Stimulated activated CD4-positive, alpha-beta T cell treated with anti-CD3 and anti-CD28 coated beads, TNF-alpha, amount 100 ng/mL, for 1 hour (primary cell): ENCODE measurements around the gene GPR31.
"Not testable (repeated sequence)": the region's sequence is repeated elsewhere in the genome, so short reads cannot be mapped to it uniquely, and the experiment has no call there.

Source experiments
- DNase-seq, 3 donors: peaks; one replicate each; pipeline ENCODE4 v3.0.0-alpha.2; 2020; ENCODE audit warnings: low read depth in 3 of 3, low spot score in 1 of 3

GPR31 gene

GRCh38 chr6:167157863-167158262 is at the start of gene GPR31:
GPR31 (minus strand) TSS chr6:167157980; CDS start chr6:167157831, 149 bp downstream.
- no peak for DNase-seq

GRCh38 chr6:167207527-167207926 is 49.7 kb upstream of the GPR31 start:
- no peak for DNase-seq

- not testable (repeated sequence) for DNase-seq
Measured at GRCh38 chr6:167205316-167205715, 47.5 kb upstream of the GPR31 start.

GRCh38 chr6:167204059-167204348 is 46.2 kb upstream of the GPR31 start:
- DNase-seq = not testable (repeated sequence)

- DNase-seq = not testable (repeated sequence)
Measured at GRCh38 chr6:167203261-167204058, 45.7 kb upstream of the GPR31 start.

- DNase-seq = not testable (repeated sequence)
Measured at GRCh38 chr6:167202613-167203012, 44.8 kb upstream of the GPR31 start.

GRCh38 chr6:167200806-167201205 is 43.0 kb upstream of the GPR31 start:
- no peak for DNase-seq

GRCh38 chr6:167195941-167196610 is 38.3 kb upstream of the GPR31 start:
- DNase-seq = not testable (repeated sequence)

GRCh38 chr6:167193515-167194125 is 35.8 kb upstream of the GPR31 start:
- DNase-seq = not testable (repeated sequence)

GRCh38 chr6:167191043-167191583 is 33.3 kb upstream of the GPR31 start:
- DNase-seq = not testable (repeated sequence)

GRCh38 chr6:167187275-167187674 is 29.5 kb upstream of the GPR31 start:
- DNase-seq = not testable (repeated sequence)

GRCh38 chr6:167185101-167185500 is 27.3 kb upstream of the GPR31 start:
- DNase-seq = not testable (repeated sequence)

GRCh38 chr6:167182913-167183314 is 25.1 kb upstream of the GPR31 start:
- not testable (repeated sequence) for DNase-seq

GRCh38 chr6:167181351-167181750 is 23.6 kb upstream of the GPR31 start:
- not testable (repeated sequence) for DNase-seq

- not testable (repeated sequence) for DNase-seq
Measured at GRCh38 chr6:167180086-167180485, 22.3 kb upstream of the GPR31 start.

- not testable (repeated sequence) for DNase-seq
Measured at GRCh38 chr6:167178896-167179655, 21.3 kb upstream of the GPR31 start.

GRCh38 chr6:167177271-167177670 is 19.5 kb upstream of the GPR31 start:
- not testable (repeated sequence) for DNase-seq

GRCh38 chr6:167172011-167172410 is 14.2 kb upstream of the GPR31 start:
- not testable (repeated sequence) for DNase-seq

GRCh38 chr6:167171300-167171699 is 13.5 kb upstream of the GPR31 start:
- not testable (repeated sequence) for DNase-seq

- DNase-seq = not testable (repeated sequence)
Measured at GRCh38 chr6:167169867-167170266, 12.1 kb upstream of the GPR31 start.

- not testable (repeated sequence) for DNase-seq
Measured at GRCh38 chr6:167168296-167168695, 10.5 kb upstream of the GPR31 start.
